Nephron (organoid): ENCODE data around the gene CD79B.

Source experiments
- H3K27ac Mint-ChIP-seq, 3 experiments: 2 replicates each; pipeline ENCODE4 v1.8.0; 2020; ENCODE audit warnings: mixed read lengths in 3 of 3, mild to moderate bottlenecking in 2 of 3, moderate library complexity in 1 of 3
- H3K27me3 Mint-ChIP-seq: 2 replicates; pipeline ENCODE4 v1.8.0; 2021; ENCODE audit warnings: low read depth, mild to moderate bottlenecking, moderate library complexity, mixed read lengths
- H3K36me3 Mint-ChIP-seq: 2 replicates; pipeline ENCODE4 v1.8.0; 2020; ENCODE audit warnings: low read depth, mixed read lengths
- H3K4me1 Mint-ChIP-seq: 2 replicates; pipeline ENCODE4 v1.8.0; 2020; ENCODE audit warnings: mixed read lengths
- H3K4me3 Mint-ChIP-seq, 3 experiments: 2 replicates each; pipeline ENCODE4 v1.8.0; 2020; ENCODE audit warnings: mild to moderate bottlenecking in 3 of 3, mixed read lengths in 3 of 3, moderate library complexity in 2 of 3
- H3K9me3 Mint-ChIP-seq: 2 replicates; pipeline ENCODE4 v1.8.0; 2020; ENCODE audit warnings: mixed read lengths
- CTCF ChIP-seq, 3 experiments: fragments of 200-600 bp; sonication (generic); IDR thresholded peaks; one replicate each; pipeline ENCODE4 v1.5.0; 2021; ENCODE audit warnings: antibody characterized with exemption in 3 of 3; ENCODE audit not compliant: unreplicated experiment in 3 of 3

CD79B gene

DNA sequence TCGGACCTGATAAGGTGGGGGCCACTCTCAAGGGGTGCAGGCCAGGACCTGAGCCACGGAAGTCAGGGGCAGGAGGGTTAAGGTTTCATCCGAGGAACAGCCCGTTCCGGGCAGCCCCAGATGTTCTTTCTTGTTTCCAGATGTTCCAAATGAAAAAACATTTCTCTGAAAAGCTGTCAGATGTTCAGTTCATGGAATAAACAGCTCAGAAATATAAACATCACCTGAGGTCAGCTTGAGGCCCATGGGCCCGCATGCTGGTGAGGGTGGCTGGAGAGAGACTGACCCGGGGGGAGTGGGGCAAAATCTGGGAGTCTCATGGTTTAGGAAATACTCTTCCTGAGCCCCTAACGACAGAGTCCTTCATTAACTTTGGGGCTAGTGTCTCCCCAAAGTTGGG lies 1.5 kb upstream of the CD79B start:
- H3K36me3 Mint-ChIP-seq: no peaks in the 10 kb centered on the region
- H3K27me3 Mint-ChIP-seq: no peaks in the 10 kb centered on the region
- TF ChIP-seq CTCF (IDR thresholded peaks at IDR 0.05; ENCODE audit: unreplicated experiment in 3 of 3): no peak
- no peak overlapping the region for H3K4me3 Mint-ChIP-seq
- H3K27ac Mint-ChIP-seq: peak overlapping the region in 1 of 3 experiments; percentile 33
- no peaks in the 10 kb centered on the region for H3K9me3 Mint-ChIP-seq
- H3K4me1 Mint-ChIP-seq: peaks cover 8% of the 10 kb centered on the region

DNA sequence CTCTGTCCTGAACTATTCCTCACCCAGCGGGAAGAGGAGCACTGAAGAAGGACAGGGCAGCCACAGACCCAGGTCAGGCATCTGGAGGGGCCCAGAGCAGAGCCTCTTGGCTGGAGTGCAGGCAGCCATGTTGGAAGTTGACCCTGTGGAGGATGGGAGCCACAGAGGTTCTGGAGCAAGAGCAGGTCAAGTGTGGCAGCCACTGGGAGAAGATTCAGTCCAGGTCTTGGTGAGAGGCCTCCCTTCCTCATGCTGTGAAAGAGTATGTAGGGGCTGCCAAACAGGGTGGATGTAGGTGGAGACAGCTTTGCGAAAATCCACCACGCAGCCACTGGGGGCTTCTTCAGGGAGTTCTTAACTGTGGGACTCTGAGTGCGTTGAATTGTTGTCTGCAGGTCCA lies 590 bp upstream of the CD79B start:
- TF ChIP-seq CTCF (IDR thresholded peaks at IDR 0.05; ENCODE audit: unreplicated experiment in 3 of 3): no peak
- H3K36me3 Mint-ChIP-seq: no peaks in the 10 kb centered on the region
- H3K9me3 Mint-ChIP-seq: no peaks in the 10 kb centered on the region
- no peaks in the 10 kb centered on the region for H3K4me1 Mint-ChIP-seq
- H3K27me3 Mint-ChIP-seq: no peaks in the 10 kb centered on the region
- no peak overlapping the region for H3K27ac Mint-ChIP-seq
- H3K4me3 Mint-ChIP-seq: no peak overlapping the region

DNA sequence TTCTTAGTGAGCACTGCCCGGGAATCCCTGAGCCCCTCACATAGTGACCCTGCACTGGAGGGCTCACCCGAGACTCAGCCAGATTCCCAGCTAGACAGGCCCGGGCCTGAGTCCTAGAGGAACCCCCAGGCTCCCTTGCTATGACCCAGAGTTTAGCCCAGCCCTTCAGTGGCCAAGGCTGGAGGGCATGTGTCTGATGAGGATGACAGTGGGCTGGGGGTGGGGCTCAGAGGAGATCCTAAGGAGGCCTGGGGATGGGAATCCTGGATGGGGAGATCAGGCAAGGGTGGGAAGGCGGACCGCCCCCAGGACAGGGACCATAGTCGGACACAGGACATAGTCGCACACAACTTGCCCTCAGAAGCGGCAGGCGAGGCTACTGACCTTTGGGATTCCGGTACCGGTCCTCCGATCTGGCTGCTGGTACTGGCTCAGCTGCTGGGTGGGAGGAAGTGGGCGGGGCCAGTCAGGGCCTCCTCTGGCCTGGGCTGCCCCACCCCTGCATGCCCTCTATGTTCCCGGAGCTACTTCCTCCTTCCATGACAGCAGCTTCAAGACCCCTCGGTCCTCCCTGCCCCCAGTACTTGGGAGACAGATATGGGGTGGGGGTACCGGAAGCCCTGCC lies 1.1 kb downstream of the CD79B start:
- H3K27ac Mint-ChIP-seq: no peak overlapping the region
- H3K4me3 Mint-ChIP-seq: no peak overlapping the region
- TF ChIP-seq CTCF (IDR thresholded peaks at IDR 0.05; ENCODE audit: unreplicated experiment in 3 of 3): no peak
- H3K27me3 Mint-ChIP-seq: no peaks in the 10 kb centered on the region
- H3K9me3 Mint-ChIP-seq: no peaks in the 10 kb centered on the region
- no peaks in the 10 kb centered on the region for H3K36me3 Mint-ChIP-seq
- H3K4me1 Mint-ChIP-seq: no peaks in the 10 kb centered on the region

GRCh38 chr17:63929860-63930766 lies 2.0 kb downstream of the CD79B start:
- H3K9me3 Mint-ChIP-seq: no peaks in the 10 kb centered on the region
- H3K27ac Mint-ChIP-seq: no peak overlapping the region
- H3K4me1 Mint-ChIP-seq: no peaks in the 10 kb centered on the region

GRCh38 chr17:63928966-63929695 lies 3.0 kb downstream of the CD79B start:
- no peak for TF ChIP-seq CTCF (IDR thresholded peaks at IDR 0.05; ENCODE audit: unreplicated experiment in 3 of 3)
- Mint-ChIP-seq H3K27ac (no peak overlapping the region), H3K9me3 (no peaks in the 10 kb centered on the region), H3K4me3 (no peak overlapping the region), H3K27me3 (no peaks in the 10 kb centered on the region), H3K4me1 (no peaks in the 10 kb centered on the region), H3K36me3 (no peaks in the 10 kb centered on the region)

More at GRCh38 chr17:63929860-63930766, 2.0 kb downstream of the CD79B start:
- TF ChIP-seq CTCF (IDR thresholded peaks at IDR 0.05; ENCODE audit: unreplicated experiment in 3 of 3): no peak
- no peaks in the 10 kb centered on the region for H3K36me3 Mint-ChIP-seq
- no peaks in the 10 kb centered on the region for H3K27me3 Mint-ChIP-seq
- H3K4me3 Mint-ChIP-seq: no peak overlapping the region
